Measurements from ENCODE around the gene CRBN. TPM values are rescaled to one million over a fixed set of nuclear protein-coding genes. Genes with fewer than 3 reads are reported as not detected.

CRBN gene
- polyA plus RNA-seq, 1 of the 3 experiments (the other 2 are of a cell fraction) = 17.5 TPM

DNA sequence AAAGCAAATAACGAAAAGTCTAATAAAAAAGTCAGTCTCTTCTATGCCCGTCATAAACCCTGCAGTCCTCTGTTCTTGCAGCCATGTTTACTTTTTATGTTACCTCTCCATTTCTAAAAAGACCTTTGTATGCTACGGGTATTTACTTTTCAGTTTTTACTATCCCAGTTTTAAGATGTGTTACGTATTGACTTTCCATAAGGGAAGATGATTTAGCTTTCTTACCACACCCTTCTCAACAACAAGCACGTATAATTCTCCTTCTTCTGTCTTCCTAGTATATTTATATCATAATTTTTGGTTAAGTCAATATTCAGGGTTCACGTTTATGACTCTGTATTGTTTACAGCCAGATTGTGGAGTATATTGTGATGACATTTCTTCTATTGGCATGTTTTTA lies 42.0 kb downstream of the CRBN start:
- ChIA-PET CTCF (no interaction called here), POLR2A (no interaction called here)
- no peak for DNase-seq
- Histone ChIP-seq H3F3A (replicated peaks; ENCODE audit: insufficient read depth) (no peaks in the 10 kb centered on the region), H3K9ac (no peak overlapping the region), H3K4me3 (ENCODE audit: low read depth in 2 of 2, low read length in 1 of 2) (no peak overlapping the region), H3K27me3 (ENCODE audit: insufficient read depth) (no peaks in the 10 kb centered on the region), H3K79me2 (ENCODE audit: insufficient read depth) (peaks cover 49% of the 10 kb centered on the region), H3K9me3 (no peaks in the 10 kb centered on the region), H3K4me2 (no peak overlapping the region), H3K27ac (ENCODE audit: low read depth in 2 of 2, low read length in 1 of 2) (no peak overlapping the region), H2AFZ (ENCODE audit: low read depth) (no peak overlapping the region), H3K9me2 (no peaks in the 10 kb centered on the region), H4K20me1 (ENCODE audit: insufficient read depth) (peaks cover 14% of the 10 kb centered on the region; the same call in 1 of the 2 replicates), H3K4me1 (ENCODE audit: control insufficient read depth in 1 of 2, insufficient read depth in 2 of 2, low read depth in 1 of 2, low read length in 1 of 2) (no peaks in the 10 kb centered on the region; a peak in 1 of 4 replicates), H3K36me3 (replicated peaks in 1 of 2; ENCODE audit: control insufficient read depth in 1 of 2, insufficient read depth in 2 of 2, low read length in 1 of 2) (peaks cover 59 to 85% of the 10 kb centered on the region in 2 experiments)
- WGBS (ENCODE audit: low lambda C conversion rate) = 97% methylated on average over 6 of the region's 6 CpGs
- TF ChIP-seq SMC3 (IDR thresholded peaks at IDR 0.05; ENCODE audit: low read depth, low read length) = no peak
- TF ChIP-seq FOXJ3 (CRISPR knock-in tag; IDR thresholded peaks at IDR 0.05) = no peak
- TF ChIP-seq, protein P1, sequence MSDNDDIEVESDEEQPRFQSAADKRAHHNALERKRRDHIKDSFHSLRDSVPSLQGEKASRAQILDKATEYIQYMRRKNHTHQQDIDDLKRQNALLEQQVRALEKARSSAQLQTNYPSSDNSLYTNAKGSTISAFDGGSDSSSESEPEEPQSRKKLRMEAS (IDR thresholded peaks at IDR 0.05; ENCODE audit: low read depth) = no peak
- no peak for TF ChIP-seq MXI1 (IDR thresholded peaks at IDR 0.05; ENCODE audit: low read depth, low read length)
- TF ChIP-seq, protein P2, sequence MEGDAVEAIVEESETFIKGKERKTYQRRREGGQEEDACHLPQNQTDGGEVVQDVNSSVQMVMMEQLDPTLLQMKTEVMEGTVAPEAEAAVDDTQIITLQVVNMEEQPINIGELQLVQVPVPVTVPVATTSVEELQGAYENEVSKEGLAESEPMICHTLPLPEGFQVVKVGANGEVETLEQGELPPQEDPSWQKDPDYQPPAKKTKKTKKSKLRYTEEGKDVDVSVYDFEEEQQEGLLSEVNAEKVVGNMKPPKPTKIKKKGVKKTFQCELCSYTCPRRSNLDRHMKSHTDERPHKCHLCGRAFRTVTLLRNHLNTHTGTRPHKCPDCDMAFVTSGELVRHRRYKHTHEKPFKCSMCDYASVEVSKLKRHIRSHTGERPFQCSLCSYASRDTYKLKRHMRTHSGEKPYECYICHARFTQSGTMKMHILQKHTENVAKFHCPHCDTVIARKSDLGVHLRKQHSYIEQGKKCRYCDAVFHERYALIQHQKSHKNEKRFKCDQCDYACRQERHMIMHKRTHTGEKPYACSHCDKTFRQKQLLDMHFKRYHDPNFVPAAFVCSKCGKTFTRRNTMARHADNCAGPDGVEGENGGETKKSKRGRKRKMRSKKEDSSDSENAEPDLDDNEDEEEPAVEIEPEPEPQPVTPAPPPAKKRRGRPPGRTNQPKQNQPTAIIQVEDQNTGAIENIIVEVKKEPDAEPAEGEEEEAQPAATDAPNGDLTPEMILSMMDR (IDR thresholded peaks at IDR 0.05) = no peak
- TF ChIP-seq, protein P3, sequence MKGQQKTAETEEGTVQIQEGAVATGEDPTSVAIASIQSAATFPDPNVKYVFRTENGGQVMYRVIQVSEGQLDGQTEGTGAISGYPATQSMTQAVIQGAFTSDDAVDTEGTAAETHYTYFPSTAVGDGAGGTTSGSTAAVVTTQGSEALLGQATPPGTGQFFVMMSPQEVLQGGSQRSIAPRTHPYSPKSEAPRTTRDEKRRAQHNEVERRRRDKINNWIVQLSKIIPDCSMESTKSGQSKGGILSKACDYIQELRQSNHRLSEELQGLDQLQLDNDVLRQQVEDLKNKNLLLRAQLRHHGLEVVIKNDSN (IDR thresholded peaks at IDR 0.05; ENCODE audit: borderline replicate concordance, low read depth) = no peak
- TF ChIP-seq RCOR1 (IDR thresholded peaks at IDR 0.05; ENCODE audit: low read length) = no peak
- no peak for TF ChIP-seq MEF2A (IDR thresholded peaks at IDR 0.05; ENCODE audit: borderline replicate concordance, low read depth)
- TF ChIP-seq YY1 (IDR thresholded peaks at IDR 0.05; ENCODE audit: low read depth) = no peak
- TF ChIP-seq NRF1 (IDR thresholded peaks at IDR 0.05; ENCODE audit: low read depth, low read length) = no peak
- no peak for TF ChIP-seq EZH2phosphoT487 (IDR thresholded peaks at IDR 0.05; ENCODE audit: borderline replicate concordance, low read depth)
- TF ChIP-seq FOSL2 (IDR thresholded peaks at IDR 0.05; ENCODE audit: borderline replicate concordance, low read depth) = no peak

- Histone ChIP-seq H2AFZ (ENCODE audit: low read depth) (no peak overlapping the region), H3K36me3 (replicated peaks in 1 of 2; ENCODE audit: control insufficient read depth in 1 of 2, insufficient read depth in 2 of 2, low read length in 1 of 2) (peaks cover 52 to 75% of the 10 kb centered on the region in 2 experiments), H3K27me3 (ENCODE audit: insufficient read depth) (no peaks in the 10 kb centered on the region), H3K9me2 (no peaks in the 10 kb centered on the region), H3K4me1 (ENCODE audit: control insufficient read depth in 1 of 2, insufficient read depth in 2 of 2, low read depth in 1 of 2, low read length in 1 of 2) (no peaks in the 10 kb centered on the region; a peak in 1 of 4 replicates), H3K9ac (no peak overlapping the region), H3K79me2 (ENCODE audit: insufficient read depth) (peaks cover 64% of the 10 kb centered on the region), H3K27ac (ENCODE audit: low read depth in 2 of 2, low read length in 1 of 2) (no peak overlapping the region), H3K4me3 (ENCODE audit: low read depth in 2 of 2, low read length in 1 of 2) (no peak overlapping the region), H3F3A (replicated peaks; ENCODE audit: insufficient read depth) (no peaks in the 10 kb centered on the region), H3K4me2 (no peak overlapping the region), H4K20me1 (ENCODE audit: insufficient read depth) (peaks cover 14% of the 10 kb centered on the region; the same call in 1 of the 2 replicates), H3K9me3 (no peaks in the 10 kb centered on the region)
- TF ChIP-seq TCF12 (IDR thresholded peaks at IDR 0.05) = no peak
- ChIA-PET POLR2A (no interaction called here), CTCF (no interaction called here)
- no peak for DNase-seq
- 92% methylated on average over 4 of the region's 4 CpGs for WGBS (ENCODE audit: low lambda C conversion rate)
Measured at GRCh38 chr3:3134750-3135448, 44.6 kb downstream of the CRBN start.
